ENCODE measurements around the gene MRPL37. TPM values are rescaled to one million over a fixed set of nuclear protein-coding genes. Genes with fewer than 3 reads are reported as not detected.
A peak's percentile ranks its signal among the peaks of the same experiment; 100 is the strongest.

MRPL37 gene
- total RNA-seq, 2 donors from 2014 or later: 84.5 to 95.8 TPM

DNA sequence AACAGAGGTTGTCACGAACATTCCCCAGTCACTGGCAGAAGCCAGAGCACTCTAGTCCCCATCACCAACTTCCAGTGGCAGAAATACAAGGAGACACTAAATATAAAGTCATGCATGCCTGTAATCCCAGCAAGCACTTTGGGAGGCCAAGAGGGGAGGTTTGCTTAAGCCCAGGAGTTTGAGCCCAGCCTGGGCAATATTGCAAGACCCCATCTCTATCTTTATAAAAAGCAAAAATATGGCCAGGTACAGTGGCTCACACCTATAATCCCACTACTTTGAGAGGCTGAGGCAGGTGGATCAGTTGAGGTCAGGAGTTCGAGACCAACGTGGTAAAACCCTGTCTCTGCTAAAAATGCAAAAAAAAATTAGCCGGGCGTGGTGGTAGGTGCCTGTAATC lies 6.5 kb upstream of the MRPL37 start:
- Histone ChIP-seq H3K27me3 (ENCODE audit: control insufficient read depth, insufficient read depth, low read length, poor library complexity, severe bottlenecking) (no peaks in the 10 kb centered on the region), H3K9me3 (ENCODE audit: control insufficient read depth, low read length) (no peaks in the 10 kb centered on the region), H3K4me3 (ENCODE audit: low read length) (no peak overlapping the region), H3K36me3 (ENCODE audit: control insufficient read depth, insufficient read depth, low read length) (no peaks in the 10 kb centered on the region), H3K27ac (ENCODE audit: low read depth, low read length) (no peak overlapping the region), H3K4me1 (ENCODE audit: control insufficient read depth, insufficient read depth, low read length) (no peaks in the 10 kb centered on the region), H3K9ac (ENCODE audit: extremely low read depth, low read length, poor library complexity, severe bottlenecking) (no peak overlapping the region)
- Mint-ChIP-seq H3K4me1 (no peaks in the 10 kb centered on the region), H3K27ac (no peak overlapping the region), H3K27me3 (ENCODE audit: insufficient read depth) (no peaks in the 10 kb centered on the region), H3K9me3 (no peaks in the 10 kb centered on the region), H3K4me3 (no peak overlapping the region), H3K36me3 (ENCODE audit: low read depth) (peaks cover 6% of the 10 kb centered on the region)
- no peak for DNase-seq
- WGBS, 2 experiments (ENCODE audit: insufficient coverage in 1 of 2, insufficient read length in 1 of 2): 93 to 98% methylated on average over 3 to 5 of the region's 5 CpGs
- TF ChIP-seq, protein P1, sequence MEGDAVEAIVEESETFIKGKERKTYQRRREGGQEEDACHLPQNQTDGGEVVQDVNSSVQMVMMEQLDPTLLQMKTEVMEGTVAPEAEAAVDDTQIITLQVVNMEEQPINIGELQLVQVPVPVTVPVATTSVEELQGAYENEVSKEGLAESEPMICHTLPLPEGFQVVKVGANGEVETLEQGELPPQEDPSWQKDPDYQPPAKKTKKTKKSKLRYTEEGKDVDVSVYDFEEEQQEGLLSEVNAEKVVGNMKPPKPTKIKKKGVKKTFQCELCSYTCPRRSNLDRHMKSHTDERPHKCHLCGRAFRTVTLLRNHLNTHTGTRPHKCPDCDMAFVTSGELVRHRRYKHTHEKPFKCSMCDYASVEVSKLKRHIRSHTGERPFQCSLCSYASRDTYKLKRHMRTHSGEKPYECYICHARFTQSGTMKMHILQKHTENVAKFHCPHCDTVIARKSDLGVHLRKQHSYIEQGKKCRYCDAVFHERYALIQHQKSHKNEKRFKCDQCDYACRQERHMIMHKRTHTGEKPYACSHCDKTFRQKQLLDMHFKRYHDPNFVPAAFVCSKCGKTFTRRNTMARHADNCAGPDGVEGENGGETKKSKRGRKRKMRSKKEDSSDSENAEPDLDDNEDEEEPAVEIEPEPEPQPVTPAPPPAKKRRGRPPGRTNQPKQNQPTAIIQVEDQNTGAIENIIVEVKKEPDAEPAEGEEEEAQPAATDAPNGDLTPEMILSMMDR (conservative IDR thresholded peaks at IDR 0.05): no peak

DNA sequence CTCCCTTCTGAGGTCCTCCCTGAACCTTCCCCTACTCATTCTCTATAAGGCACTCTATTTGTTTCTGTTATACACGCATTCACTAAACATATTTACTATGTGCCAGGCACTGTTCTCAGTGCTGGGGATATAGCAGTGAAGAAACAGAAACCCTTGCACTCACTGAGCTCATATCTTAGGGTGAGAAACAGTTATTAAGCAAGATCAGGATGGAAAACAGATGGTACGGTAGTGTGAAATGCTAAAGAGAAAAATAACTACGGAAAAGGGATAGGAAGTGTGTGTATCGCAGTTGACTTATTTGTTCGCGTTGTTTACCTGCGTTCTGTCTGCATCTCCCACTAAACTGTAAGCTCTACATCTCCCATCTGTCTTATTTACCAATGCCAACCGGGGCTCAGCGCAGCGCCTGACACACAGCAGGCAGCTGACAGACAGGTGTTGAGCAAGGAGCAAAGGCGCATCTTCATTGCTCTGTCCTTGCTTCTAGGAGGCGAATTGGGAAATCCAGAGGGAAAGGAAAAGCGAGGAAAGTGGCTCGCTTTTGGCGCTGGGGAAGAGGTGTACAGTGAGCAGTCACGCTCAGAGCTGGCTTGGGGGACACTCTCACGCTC lies 709 bp upstream of the MRPL37 start:
- Mint-ChIP-seq H3K4me3 (peak overlapping the region; percentile 93), H3K36me3 (ENCODE audit: low read depth) (peaks cover 4% of the 10 kb centered on the region), H3K27me3 (ENCODE audit: insufficient read depth) (no peaks in the 10 kb centered on the region), H3K27ac (peak overlapping the region; percentile 91), H3K4me1 (peaks cover 18% of the 10 kb centered on the region), H3K9me3 (no peaks in the 10 kb centered on the region)
- DNase-seq: no peak
- TF ChIP-seq, protein P1 (conservative IDR thresholded peaks at IDR 0.05): no peak
- Histone ChIP-seq H3K36me3 (ENCODE audit: control insufficient read depth, insufficient read depth, low read length) (peaks cover 13% of the 10 kb centered on the region), H3K9me3 (ENCODE audit: control insufficient read depth, low read length) (no peaks in the 10 kb centered on the region), H3K27ac (ENCODE audit: low read depth, low read length) (no peak overlapping the region), H3K27me3 (ENCODE audit: control insufficient read depth, insufficient read depth, low read length, poor library complexity, severe bottlenecking) (no peaks in the 10 kb centered on the region), H3K4me3 (ENCODE audit: low read length) (peak overlapping the region; percentile 86), H3K9ac (ENCODE audit: extremely low read depth, low read length, poor library complexity, severe bottlenecking) (peak overlapping the region; percentile 5), H3K4me1 (ENCODE audit: control insufficient read depth, insufficient read depth, low read length) (peaks cover 3% of the 10 kb centered on the region)
- 27 to 28% methylated on average over 8 to 17 of the region's 17 CpGs for WGBS, 2 experiments (ENCODE audit: insufficient coverage in 1 of 2, insufficient read length in 1 of 2)

DNA sequence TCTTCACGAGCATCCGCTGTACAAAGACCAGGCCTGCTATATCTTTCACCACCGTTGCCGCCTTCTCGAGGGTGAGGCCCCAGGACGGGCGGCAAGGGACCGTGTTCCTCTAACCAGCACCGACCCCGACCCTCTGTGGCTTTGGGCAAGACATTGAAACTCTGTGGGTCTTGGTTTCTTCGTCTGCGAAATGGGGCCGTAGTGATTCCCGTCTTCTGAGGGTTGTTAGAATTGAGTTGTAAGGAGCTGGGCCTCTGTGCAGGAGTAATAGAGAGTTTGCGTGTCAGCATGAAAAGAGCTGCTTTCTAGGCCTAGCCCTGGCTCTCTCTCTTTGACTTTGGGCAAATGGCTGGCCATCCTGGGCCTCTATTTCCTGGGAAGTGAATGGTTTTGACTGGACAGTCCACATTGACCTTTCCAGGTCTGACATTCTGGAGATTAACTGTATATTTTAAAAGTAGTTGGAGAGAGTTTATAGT lies 591 bp downstream of the MRPL37 start:
- no peaks in the 10 kb centered on the region for H3K9me3 Mint-ChIP-seq
- Histone ChIP-seq H3K27me3 (ENCODE audit: control insufficient read depth, insufficient read depth, low read length, poor library complexity, severe bottlenecking) (no peaks in the 10 kb centered on the region), H3K4me1 (ENCODE audit: control insufficient read depth, insufficient read depth, low read length) (peaks cover 3% of the 10 kb centered on the region), H3K27ac (ENCODE audit: low read depth, low read length) (no peak overlapping the region), H3K9me3 (ENCODE audit: control insufficient read depth, low read length) (no peaks in the 10 kb centered on the region), H3K36me3 (ENCODE audit: control insufficient read depth, insufficient read depth, low read length) (peaks cover 25% of the 10 kb centered on the region), H3K4me3 (ENCODE audit: low read length) (peak overlapping the region; percentile 86), H3K9ac (ENCODE audit: extremely low read depth, low read length, poor library complexity, severe bottlenecking) (peak overlapping the region; percentile 65)
- H3K27me3 Mint-ChIP-seq (ENCODE audit: insufficient read depth): no peaks in the 10 kb centered on the region
- TF ChIP-seq, protein P1 (conservative IDR thresholded peaks at IDR 0.05): no peak
- H3K4me1 Mint-ChIP-seq: peaks cover 18% of the 10 kb centered on the region
- 2 to 20% methylated on average over 2 to 15 of the region's 15 CpGs for WGBS, 2 experiments (ENCODE audit: insufficient coverage in 1 of 2, insufficient read length in 1 of 2)
- no peak for DNase-seq
- peak overlapping the region; percentile 93 for H3K4me3 Mint-ChIP-seq
- H3K36me3 Mint-ChIP-seq (ENCODE audit: low read depth): peaks cover 15% of the 10 kb centered on the region
- H3K27ac Mint-ChIP-seq: peak overlapping the region; percentile 91
